Measurements from ENCODE around the gene MYO3B. TPM values are rescaled to one million over a fixed set of nuclear protein-coding genes. Genes with fewer than 3 reads are reported as not detected.
"Not testable (repeated sequence)": the region's sequence is repeated elsewhere in the genome, so short reads cannot be mapped to it uniquely, and the experiment has no call there.

The MYO3B gene
- total RNA-seq, 5 donors from 2014 or later (not counting 1 experiment from before 2014, with no cell fraction given), result 0.26 to 0.28 TPM; not detected in 3

DNA sequence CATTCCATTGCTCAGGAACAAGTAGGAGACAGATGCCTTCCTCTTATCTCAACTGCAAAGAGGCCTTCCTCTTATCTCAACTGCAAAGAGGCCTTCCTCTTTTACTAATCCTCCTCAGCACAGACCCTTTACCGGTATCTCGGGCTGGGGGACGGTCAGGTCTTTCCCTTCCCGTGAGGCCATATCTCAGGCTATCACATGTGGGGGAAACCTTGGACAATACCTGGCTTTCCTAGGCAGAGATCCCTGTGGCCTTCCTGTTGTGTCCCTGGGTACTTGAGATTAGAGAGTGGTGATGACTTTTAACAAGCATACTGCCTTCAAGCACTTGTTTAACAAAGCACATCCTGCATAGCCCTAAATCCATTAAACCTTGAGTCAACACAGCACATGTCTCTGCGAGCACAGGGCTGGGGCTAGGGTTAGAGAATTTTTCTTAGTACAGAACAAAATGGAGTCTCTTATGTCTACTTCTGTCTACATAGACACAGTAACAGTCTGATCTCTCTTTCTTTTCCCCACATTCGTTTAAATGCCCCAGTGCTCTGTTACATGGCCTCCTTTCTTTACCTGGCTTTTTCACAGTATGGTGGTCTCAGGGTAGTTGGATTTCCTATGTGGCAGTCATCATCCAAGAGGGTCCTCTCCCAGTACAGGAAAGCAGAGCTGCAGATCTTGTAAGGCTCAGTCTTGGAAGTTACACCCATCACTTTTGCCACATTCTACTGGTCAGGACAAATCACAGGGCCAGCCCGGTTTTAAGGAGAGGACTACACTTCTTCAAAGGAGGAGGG lies 86.0 kb downstream of the MYO3B start:
- H3K27me3 ChIP-seq (replicated peaks in 1 of 2; ENCODE audit: control insufficient read depth in 2 of 2, extremely low read depth in 1 of 2, insufficient read depth in 2 of 2, low read length in 1 of 2); H3K27me3 Mint-ChIP-seq; H3K4me1 Mint-ChIP-seq; H3K4me3 ChIP-seq (ENCODE audit: control insufficient read depth in 1 of 2, extremely low read depth in 1 of 2, low read length in 1 of 2); H3K4me1 ChIP-seq (ENCODE audit: control insufficient read depth in 1 of 2, extremely low read depth in 1 of 2, insufficient read depth in 2 of 2, low read length in 2 of 2); DNase-seq; H3K4me3 Mint-ChIP-seq; POLR2A ChIA-PET; H3K27ac Mint-ChIP-seq; H3K36me3 ChIP-seq (ENCODE audit: control insufficient read depth in 2 of 2, extremely low read depth in 1 of 2, insufficient read depth in 1 of 2, low read length in 1 of 2); H3K27ac ChIP-seq (ENCODE audit: low read length); ATAC-seq (replicated peaks in 1 of 4); CTCF ChIA-PET; H3K36me3 Mint-ChIP-seq; H3K9me3 ChIP-seq: not testable (repeated sequence)
- WGBS (ENCODE audit: insufficient coverage), result 74% methylated on average over 3 of the region's 7 CpGs
- peaks cover 17 to 20% (median 17%) of the 10 kb centered on the region in 3 donors for H3K9me3 Mint-ChIP-seq

DNA sequence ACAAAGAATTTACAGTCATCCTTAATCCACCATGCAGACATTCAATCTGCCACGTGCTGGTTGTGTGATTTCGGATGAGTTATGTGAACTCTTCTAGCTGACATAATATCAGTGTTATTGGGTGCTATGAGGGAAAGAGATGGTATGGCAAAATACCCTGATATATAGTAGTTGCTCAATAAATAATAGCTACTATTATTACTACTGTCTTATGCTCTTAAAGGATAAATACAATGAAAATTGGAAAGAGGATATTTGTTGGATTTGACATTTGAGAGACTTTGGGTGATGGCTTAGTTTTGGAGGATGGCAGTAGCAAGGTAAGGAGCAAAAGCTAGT lies 86.5 kb downstream of the MYO3B start:
- no peak for DNase-seq
- H3K9me3 ChIP-seq, result peaks cover 2% of the 10 kb centered on the region
- H3K27me3 Mint-ChIP-seq, result peaks cover 4 to 5% of the 10 kb centered on the region in 2 donors
- H3K4me3 Mint-ChIP-seq, result no peak overlapping the region
- H3K4me1 ChIP-seq (ENCODE audit: control insufficient read depth in 1 of 2, extremely low read depth in 1 of 2, insufficient read depth in 2 of 2, low read length in 2 of 2), result no peaks in the 10 kb centered on the region
- ATAC-seq (replicated peaks in 1 of 4), result no peak
- no peaks in the 10 kb centered on the region for H3K36me3 ChIP-seq (ENCODE audit: control insufficient read depth in 2 of 2, extremely low read depth in 1 of 2, insufficient read depth in 1 of 2, low read length in 1 of 2)
- no peak overlapping the region for H3K27ac Mint-ChIP-seq
- WGBS (ENCODE audit: insufficient coverage), result no CpG with 5 or more reads among the region's 2 CpGs
- no peaks in the 10 kb centered on the region for H3K4me1 Mint-ChIP-seq
- H3K36me3 Mint-ChIP-seq, result no peaks in the 10 kb centered on the region
- no peaks in the 10 kb centered on the region for H3K27me3 ChIP-seq (replicated peaks in 1 of 2; ENCODE audit: control insufficient read depth in 2 of 2, extremely low read depth in 1 of 2, insufficient read depth in 2 of 2, low read length in 1 of 2)
- H3K9me3 Mint-ChIP-seq, result peaks cover 17 to 20% (median 17%) of the 10 kb centered on the region in 3 donors
- H3K4me3 ChIP-seq (ENCODE audit: control insufficient read depth in 1 of 2, extremely low read depth in 1 of 2, low read length in 1 of 2), result no peak overlapping the region
- no peak overlapping the region for H3K27ac ChIP-seq (ENCODE audit: low read length)
- ChIA-PET POLR2A (no interaction called here), CTCF (no interaction called here)

DNA sequence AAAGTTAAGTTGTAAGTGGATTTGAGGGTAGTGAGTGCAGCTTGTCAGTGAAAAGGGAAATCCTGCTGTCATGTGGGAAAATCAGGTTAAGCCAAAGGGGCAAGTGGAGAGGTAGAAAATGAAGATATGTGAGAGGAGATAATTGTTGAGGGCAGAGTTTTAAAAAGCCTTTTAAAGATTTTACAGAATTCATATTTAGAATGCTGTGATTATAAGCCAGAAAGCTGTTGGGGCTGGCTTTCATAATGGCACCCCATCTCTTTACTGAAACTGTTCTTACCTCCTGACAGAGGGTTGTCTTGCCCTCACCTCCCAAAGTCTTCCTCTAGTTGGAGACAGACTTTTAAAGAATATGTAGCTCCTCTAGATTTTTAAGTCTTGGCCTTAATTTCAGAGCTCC lies 86.9 kb downstream of the MYO3B start:
- H3K4me1 Mint-ChIP-seq, result no peaks in the 10 kb centered on the region
- H3K4me1 ChIP-seq (ENCODE audit: control insufficient read depth in 1 of 2, extremely low read depth in 1 of 2, insufficient read depth in 2 of 2, low read length in 2 of 2), result no peaks in the 10 kb centered on the region
- H3K4me3 ChIP-seq (ENCODE audit: control insufficient read depth in 1 of 2, extremely low read depth in 1 of 2, low read length in 1 of 2), result no peak overlapping the region
- H3K4me3 Mint-ChIP-seq, result no peak overlapping the region
- ChIA-PET CTCF (no interaction called here), POLR2A (no interaction called here)
- H3K27me3 Mint-ChIP-seq, result peaks cover 4 to 5% of the 10 kb centered on the region in 2 donors
- H3K27ac ChIP-seq (ENCODE audit: low read length), result no peak overlapping the region
- H3K9me3 ChIP-seq, result peaks cover 2% of the 10 kb centered on the region
- DNase-seq, result no peak
- H3K36me3 Mint-ChIP-seq, result no peaks in the 10 kb centered on the region
- ATAC-seq (replicated peaks in 1 of 4), result no peak
- no peaks in the 10 kb centered on the region for H3K27me3 ChIP-seq (replicated peaks in 1 of 2; ENCODE audit: control insufficient read depth in 2 of 2, extremely low read depth in 1 of 2, insufficient read depth in 2 of 2, low read length in 1 of 2)
- H3K9me3 Mint-ChIP-seq, result peaks cover 16 to 19% (median 17%) of the 10 kb centered on the region in 3 donors
- H3K36me3 ChIP-seq (ENCODE audit: control insufficient read depth in 2 of 2, extremely low read depth in 1 of 2, insufficient read depth in 1 of 2, low read length in 1 of 2), result no peaks in the 10 kb centered on the region
- H3K27ac Mint-ChIP-seq, result no peak overlapping the region

DNA sequence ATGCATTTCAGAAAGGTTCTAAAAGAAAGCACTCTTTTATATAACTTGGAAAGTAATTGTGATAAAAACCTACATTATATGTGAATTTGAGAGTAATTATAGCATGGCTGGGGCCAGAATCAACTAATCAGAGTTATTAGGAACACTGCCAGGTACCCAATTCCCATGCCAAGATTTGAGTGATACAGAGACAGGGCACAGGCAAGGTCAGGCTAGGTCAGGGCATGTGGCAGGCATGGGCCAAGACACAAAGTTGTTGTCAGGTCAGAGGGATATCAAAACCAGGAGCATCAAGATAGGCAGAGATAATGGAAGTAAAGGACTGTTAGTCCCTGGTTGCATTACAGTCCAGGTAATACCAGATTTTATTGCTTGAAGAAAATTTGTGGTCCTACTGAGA lies 87.4 kb downstream of the MYO3B start:
- ChIA-PET CTCF (no interaction called here), POLR2A (no interaction called here)
- H3K27me3 Mint-ChIP-seq, result peaks cover 5% of the 10 kb centered on the region in 2 donors

DNA sequence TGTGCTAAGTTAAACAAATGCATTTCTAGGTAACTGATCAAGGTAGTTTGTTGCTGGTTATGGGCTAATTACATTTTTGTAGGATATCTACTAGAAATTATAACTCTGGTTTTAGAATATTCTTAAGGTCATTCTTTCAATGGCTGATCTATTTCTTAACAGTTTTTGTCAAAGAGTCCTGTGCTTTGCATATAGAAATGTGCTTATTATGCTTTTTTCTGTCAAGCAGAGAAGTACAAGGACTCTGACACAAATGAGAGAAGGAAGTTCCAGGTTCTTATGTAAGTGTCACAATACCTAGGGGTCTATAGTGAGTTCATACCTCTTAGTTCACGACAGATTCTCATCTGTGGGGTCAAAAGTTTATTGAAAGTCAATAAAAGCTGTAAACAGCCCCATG lies 88.4 kb downstream of the MYO3B start:
- Mint-ChIP-seq H3K27ac (no peak overlapping the region), H3K36me3 (no peaks in the 10 kb centered on the region), H3K27me3 (peaks cover 5 to 9% of the 10 kb centered on the region in 2 donors), H3K9me3 (peaks cover 8 to 14% (median 11%) of the 10 kb centered on the region in 3 donors), H3K4me3 (no peak overlapping the region), H3K4me1 (no peaks in the 10 kb centered on the region)
- Histone ChIP-seq H3K27me3 (replicated peaks in 1 of 2; ENCODE audit: control insufficient read depth in 2 of 2, extremely low read depth in 1 of 2, insufficient read depth in 2 of 2, low read length in 1 of 2) (no peaks in the 10 kb centered on the region), H3K9me3 (no peaks in the 10 kb centered on the region), H3K27ac (ENCODE audit: low read length) (no peak overlapping the region), H3K36me3 (ENCODE audit: control insufficient read depth in 2 of 2, extremely low read depth in 1 of 2, insufficient read depth in 1 of 2, low read length in 1 of 2) (no peaks in the 10 kb centered on the region), H3K4me1 (ENCODE audit: control insufficient read depth in 1 of 2, extremely low read depth in 1 of 2, insufficient read depth in 2 of 2, low read length in 2 of 2) (no peaks in the 10 kb centered on the region), H3K4me3 (ENCODE audit: control insufficient read depth in 1 of 2, extremely low read depth in 1 of 2, low read length in 1 of 2) (no peak overlapping the region)
- CTCF ChIA-PET, result no interaction called here
- POLR2A ChIA-PET, result interaction anchor here in 1 of 2 donors (0.6 kb wide), 1 partner anchor 14 kb away, joined by 3 read pairs; no protein-coding TSS in a partner anchor
- DNase-seq (no peak), ATAC-seq (replicated peaks in 1 of 4) (no peak)
- no CpG with 5 or more reads among the region's 1 CpG for WGBS (ENCODE audit: insufficient coverage)

More for the DNA sequence above, 87.4 kb downstream of the MYO3B start:
- Mint-ChIP-seq H3K4me3 (no peak overlapping the region), H3K9me3 (peaks cover 12 to 15% (median 14%) of the 10 kb centered on the region in 3 donors), H3K4me1 (no peaks in the 10 kb centered on the region), H3K36me3 (no peaks in the 10 kb centered on the region), H3K27ac (no peak overlapping the region)
- Histone ChIP-seq H3K4me3 (ENCODE audit: control insufficient read depth in 1 of 2, extremely low read depth in 1 of 2, low read length in 1 of 2) (no peak overlapping the region), H3K27ac (ENCODE audit: low read length) (no peak overlapping the region), H3K9me3 (no peaks in the 10 kb centered on the region), H3K36me3 (ENCODE audit: control insufficient read depth in 2 of 2, extremely low read depth in 1 of 2, insufficient read depth in 1 of 2, low read length in 1 of 2) (no peaks in the 10 kb centered on the region), H3K27me3 (replicated peaks in 1 of 2; ENCODE audit: control insufficient read depth in 2 of 2, extremely low read depth in 1 of 2, insufficient read depth in 2 of 2, low read length in 1 of 2) (no peaks in the 10 kb centered on the region), H3K4me1 (ENCODE audit: control insufficient read depth in 1 of 2, extremely low read depth in 1 of 2, insufficient read depth in 2 of 2, low read length in 2 of 2) (no peaks in the 10 kb centered on the region)
- ATAC-seq (replicated peaks in 1 of 4) (no peak), DNase-seq (no peak)

DNA sequence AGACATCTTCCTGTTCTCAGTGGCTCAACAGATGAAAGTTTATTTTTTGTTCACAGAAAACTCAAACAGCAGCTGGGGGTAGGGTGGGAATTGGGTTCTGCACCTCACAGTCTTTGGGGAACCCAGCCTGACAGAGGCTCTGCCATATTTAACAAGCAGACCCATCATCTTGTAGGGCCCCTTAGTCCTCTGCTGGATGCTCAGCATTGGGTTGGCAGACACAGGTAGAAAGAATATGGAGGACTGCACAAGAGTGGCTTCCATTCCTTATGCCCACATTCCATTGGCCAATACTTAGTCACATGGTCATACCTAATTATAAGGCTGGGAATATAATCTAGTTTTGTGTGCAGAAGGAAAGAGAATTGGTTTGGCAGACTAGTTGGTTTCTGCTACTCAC lies 89.1 kb downstream of the MYO3B start:
- Histone ChIP-seq H3K4me3 (ENCODE audit: control insufficient read depth in 1 of 2, extremely low read depth in 1 of 2, low read length in 1 of 2) (no peak overlapping the region), H3K4me1 (ENCODE audit: control insufficient read depth in 1 of 2, extremely low read depth in 1 of 2, insufficient read depth in 2 of 2, low read length in 2 of 2) (no peaks in the 10 kb centered on the region), H3K9me3 (no peaks in the 10 kb centered on the region), H3K27ac (ENCODE audit: low read length) (no peak overlapping the region), H3K27me3 (replicated peaks in 1 of 2; ENCODE audit: control insufficient read depth in 2 of 2, extremely low read depth in 1 of 2, insufficient read depth in 2 of 2, low read length in 1 of 2) (no peaks in the 10 kb centered on the region), H3K36me3 (ENCODE audit: control insufficient read depth in 2 of 2, extremely low read depth in 1 of 2, insufficient read depth in 1 of 2, low read length in 1 of 2) (no peaks in the 10 kb centered on the region)
- Mint-ChIP-seq H3K4me3 (no peak overlapping the region), H3K27ac (no peak overlapping the region), H3K4me1 (no peaks in the 10 kb centered on the region), H3K9me3 (peaks cover 7 to 11% (median 8%) of the 10 kb centered on the region in 3 donors), H3K27me3 (peaks cover 5 to 9% of the 10 kb centered on the region in 2 donors), H3K36me3 (no peaks in the 10 kb centered on the region)
- no peak for DNase-seq
- ChIA-PET POLR2A (no interaction called here), CTCF (no interaction called here)
- no peak for ATAC-seq (replicated peaks in 1 of 4)
